DND-41 (cell line): ENCODE results near the gene OTUD3.

ENCODE experiments used
- EZH2 ChIP-seq: IDR thresholded peaks from 3 replicates; pipeline ENCODE4 v1.6.1; 2012; ENCODE audit warnings: borderline replicate concordance, low read depth, mild to moderate bottlenecking, moderate library complexity, low read length, inconsistent platforms; ENCODE audit not compliant: severe bottlenecking
- TF ChIP-seq, protein P1 (sequence below): IDR thresholded peaks from 2 replicates; pipeline ENCODE4 v1.5.1; 2012; ENCODE audit warnings: borderline replicate concordance, low read length, moderate library complexity, mild to moderate bottlenecking; ENCODE audit not compliant: poor library complexity, severe bottlenecking; ENCODE audit errors: extremely low read depth

DNA sequence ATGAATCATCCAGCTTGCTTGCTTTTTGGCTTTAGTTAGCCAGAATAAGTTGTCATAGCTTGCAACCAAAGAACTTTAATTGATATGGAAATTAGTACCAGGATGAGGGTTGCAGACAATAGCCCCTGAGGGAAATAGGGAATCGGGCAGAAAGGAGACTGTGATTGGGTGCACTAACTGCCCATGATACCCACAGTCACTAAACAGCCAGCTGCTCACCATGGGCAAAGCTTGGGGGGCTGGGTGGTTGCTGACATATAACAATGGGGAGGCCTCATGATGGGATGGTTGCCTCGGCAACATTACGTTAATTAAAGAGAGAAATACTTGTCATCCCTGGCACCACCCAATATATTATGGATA, 59.0 kb downstream of the OTUD3 start:
- TF ChIP-seq, protein P1, sequence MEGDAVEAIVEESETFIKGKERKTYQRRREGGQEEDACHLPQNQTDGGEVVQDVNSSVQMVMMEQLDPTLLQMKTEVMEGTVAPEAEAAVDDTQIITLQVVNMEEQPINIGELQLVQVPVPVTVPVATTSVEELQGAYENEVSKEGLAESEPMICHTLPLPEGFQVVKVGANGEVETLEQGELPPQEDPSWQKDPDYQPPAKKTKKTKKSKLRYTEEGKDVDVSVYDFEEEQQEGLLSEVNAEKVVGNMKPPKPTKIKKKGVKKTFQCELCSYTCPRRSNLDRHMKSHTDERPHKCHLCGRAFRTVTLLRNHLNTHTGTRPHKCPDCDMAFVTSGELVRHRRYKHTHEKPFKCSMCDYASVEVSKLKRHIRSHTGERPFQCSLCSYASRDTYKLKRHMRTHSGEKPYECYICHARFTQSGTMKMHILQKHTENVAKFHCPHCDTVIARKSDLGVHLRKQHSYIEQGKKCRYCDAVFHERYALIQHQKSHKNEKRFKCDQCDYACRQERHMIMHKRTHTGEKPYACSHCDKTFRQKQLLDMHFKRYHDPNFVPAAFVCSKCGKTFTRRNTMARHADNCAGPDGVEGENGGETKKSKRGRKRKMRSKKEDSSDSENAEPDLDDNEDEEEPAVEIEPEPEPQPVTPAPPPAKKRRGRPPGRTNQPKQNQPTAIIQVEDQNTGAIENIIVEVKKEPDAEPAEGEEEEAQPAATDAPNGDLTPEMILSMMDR: no peak
- TF ChIP-seq EZH2: no peak
